DMS53 treated with DMSO at 0.1 percent for 48 hours (cell line): Measurements from ENCODE around the gene ZNF385D.

Experiments used
- DNase-seq: peaks from one replicate; lab custom pipeline; 2025; ENCODE audit not compliant: unreplicated experiment; lab: John Stamatoyannopoulos, UW

ZNF385D gene

DNA sequence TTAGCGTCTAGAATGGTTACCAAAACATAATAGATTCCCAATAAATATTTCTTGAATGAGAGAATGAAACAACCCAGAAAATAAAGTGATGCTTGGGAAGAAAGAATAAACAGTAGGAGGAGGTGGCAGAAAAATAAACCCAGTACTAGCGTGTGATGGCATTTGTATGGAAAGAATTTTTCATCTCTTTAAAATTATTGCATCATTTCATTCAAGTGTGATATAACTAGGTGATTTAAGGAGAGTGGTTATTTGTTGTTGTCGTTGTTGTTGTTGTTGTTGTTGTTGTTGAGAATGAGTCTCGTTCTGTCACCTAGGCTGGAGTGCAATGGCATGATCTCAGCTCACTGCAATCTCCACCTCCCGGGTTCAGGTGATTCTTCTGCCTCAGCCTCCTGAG is 293.9 kb downstream of the ZNF385D start:
- no peak for DNase-seq

DNA sequence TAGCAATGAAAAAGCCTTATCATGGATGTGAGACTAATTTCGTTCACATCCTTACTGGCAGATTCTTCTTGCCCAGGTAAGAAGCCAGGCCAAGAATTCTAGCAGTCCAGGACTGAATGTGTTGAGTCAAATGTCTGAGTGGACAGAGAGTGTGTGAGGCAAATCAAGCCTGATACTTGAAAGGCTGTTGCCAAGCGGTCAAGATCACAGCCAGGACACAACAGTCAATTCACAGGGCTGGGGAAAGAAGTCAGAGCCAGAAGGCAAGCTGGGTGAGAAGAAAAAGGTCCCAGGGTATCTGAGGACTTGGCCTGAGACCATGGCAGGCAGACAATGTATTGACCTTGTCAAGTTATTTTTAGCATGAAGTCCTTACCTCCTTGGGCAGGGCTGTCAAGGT is 301.3 kb downstream of the ZNF385D start:
- no peak for DNase-seq

GRCh38 chr3:21447476-21448151 is 303.4 kb downstream of the ZNF385D start:
- no peak for DNase-seq

DNA sequence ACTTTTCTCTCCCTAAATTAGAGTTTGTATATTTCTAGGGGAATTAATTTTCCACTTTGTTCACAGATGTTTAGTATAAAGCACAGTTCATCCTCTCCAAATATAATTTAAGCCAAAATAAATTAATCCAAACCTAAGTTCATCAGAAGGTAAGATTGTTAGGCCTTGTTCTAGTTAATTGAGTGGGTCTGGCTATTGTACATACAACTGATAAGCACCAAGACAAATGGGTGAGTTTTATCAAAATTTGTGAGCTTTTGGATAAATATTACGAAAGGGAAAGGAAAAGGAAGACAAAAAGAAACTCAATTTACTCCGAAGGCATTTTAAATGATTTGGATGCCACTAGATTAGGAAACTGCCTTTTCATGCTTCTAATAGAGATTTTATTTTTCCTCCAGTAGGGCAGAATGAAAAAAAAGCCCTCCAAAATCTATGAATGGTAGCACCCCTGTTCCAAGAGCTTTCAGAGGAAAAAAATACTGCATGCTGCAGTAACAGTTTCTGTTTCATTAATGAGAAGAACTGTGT is 304.0 kb downstream of the ZNF385D start:
- DNase-seq = no peak

- DNase-seq = no peak
These were observed 305.0 kb downstream of the ZNF385D start for GRCh38 chr3:21446027-21446426.

DNA sequence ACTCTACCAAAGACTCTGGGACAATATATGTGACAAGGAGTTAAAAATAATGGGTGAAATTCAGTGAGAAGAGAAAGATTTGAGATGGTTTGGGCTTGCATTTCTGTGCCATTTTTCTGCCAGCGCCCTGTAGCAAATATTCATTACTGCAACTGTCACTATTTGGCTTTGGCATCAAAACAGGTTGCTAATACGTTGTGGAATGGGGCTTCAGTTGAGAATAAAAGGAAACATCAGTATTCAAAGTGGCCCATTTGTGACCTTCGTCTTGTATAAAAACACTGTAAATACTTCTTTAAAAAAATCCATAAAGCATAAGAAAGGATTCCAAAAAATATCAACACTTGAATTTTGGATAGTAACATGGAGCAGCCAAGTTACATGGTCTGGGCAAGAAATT is 309.2 kb downstream of the ZNF385D start:
- DNase-seq = no peak

DNA sequence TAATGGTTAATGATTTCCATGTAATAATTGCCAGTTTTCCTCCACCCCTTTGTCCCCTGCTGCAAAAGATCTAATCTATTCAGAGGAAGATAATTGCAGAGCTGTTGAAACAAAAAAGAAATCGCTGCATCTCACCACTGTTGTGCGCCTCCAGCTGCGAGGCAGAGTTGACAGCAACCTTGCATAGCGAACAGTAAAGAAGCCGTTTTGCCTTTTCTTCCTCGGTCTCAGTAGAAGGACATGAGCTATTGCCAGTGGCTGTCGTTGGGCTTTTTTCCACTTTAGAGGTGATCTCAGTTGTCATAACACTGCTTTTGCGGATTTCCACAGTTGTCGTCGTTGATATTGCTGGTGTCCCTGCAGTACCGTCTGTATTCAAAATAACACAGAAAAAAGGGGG is 314.2 kb downstream of the ZNF385D start:
- DNase-seq = no peak

- DNase-seq = no peak
These were observed 315.1 kb downstream of the ZNF385D start for GRCh38 chr3:21435871-21436270.

GRCh38 chr3:21434310-21434709 is 316.7 kb downstream of the ZNF385D start:
- DNase-seq = no peak

DNA sequence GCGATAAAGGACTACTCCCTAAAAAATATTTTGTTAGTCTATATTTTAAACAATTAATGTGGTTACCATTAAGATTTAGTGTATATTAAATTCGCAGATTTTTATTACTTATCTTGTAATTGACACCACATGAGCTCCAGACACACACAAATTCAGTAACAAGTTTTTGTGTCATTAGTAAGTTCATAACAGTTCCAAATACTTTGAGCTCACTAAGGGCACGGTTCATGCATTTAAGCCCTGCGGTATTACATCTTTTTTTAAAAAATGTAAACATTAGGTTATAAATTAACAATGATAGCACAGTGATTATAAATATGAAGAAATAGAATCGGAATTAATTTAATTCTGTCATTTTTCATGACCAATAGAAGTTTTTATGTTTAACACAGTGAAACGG is 317.3 kb downstream of the ZNF385D start:
- no peak for DNase-seq

DNA sequence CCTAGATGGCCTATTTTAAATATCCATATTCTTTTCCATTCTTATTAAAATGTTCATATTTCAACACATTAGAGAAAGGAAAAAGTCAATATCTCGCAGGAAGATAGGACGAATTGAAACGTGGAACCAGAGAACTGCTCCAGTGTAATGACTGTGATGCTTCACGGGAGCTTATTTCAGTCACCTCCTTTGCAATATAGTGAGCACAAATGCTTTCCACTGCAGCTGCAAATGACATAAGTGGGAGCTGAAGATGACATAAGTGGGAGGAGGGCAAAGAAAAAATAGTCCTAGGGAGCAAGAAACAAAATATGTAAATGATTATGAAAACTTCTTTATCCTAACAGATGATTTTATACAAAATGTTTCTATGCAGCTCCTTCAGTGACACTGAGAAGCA is 324.1 kb downstream of the ZNF385D start:
- no peak for DNase-seq

DNA sequence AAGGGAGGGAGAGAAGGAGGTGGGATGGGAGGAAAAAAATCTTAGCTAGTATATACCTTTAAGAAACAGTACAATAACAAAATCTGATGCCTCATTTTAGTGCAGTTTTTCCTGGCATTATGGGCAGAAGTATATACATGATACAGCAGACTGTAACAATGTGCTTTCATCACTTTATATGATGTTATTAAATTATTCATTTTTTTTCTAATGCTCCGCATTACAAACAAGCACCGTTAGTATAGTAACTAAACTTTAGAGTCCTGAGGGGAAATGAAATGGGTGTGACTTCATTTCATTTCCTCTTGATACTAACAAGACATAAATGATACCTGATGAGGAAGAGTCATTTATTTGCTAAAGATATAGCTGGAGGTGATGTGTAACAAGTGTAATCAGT is 325.3 kb downstream of the ZNF385D start:
- DNase-seq = no peak

- no peak for DNase-seq
These were observed 329.9 kb downstream of the ZNF385D start for GRCh38 chr3:21421096-21421495.

DNA sequence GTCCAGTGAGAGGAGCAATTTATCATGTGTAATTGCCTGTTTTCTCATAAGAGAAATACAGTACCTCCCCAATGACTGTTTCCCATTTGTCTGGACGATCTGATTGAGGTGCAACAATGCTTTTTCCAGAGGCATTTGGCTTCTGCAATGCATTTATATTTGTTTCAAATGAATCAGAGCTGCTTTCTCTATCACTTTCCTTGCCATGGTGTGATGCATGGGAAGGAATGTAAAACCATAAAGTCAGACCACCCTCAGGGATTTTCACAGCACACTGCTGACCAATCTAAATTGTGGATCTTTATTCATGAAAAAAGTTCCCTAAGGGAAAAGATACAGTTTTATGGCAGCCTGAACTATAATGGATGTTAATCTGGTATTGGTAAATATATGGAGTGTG is 333.0 kb downstream of the ZNF385D start:
- DNase-seq = no peak

GRCh38 chr3:21414506-21414905 is 336.5 kb downstream of the ZNF385D start:
- no peak for DNase-seq

DNA sequence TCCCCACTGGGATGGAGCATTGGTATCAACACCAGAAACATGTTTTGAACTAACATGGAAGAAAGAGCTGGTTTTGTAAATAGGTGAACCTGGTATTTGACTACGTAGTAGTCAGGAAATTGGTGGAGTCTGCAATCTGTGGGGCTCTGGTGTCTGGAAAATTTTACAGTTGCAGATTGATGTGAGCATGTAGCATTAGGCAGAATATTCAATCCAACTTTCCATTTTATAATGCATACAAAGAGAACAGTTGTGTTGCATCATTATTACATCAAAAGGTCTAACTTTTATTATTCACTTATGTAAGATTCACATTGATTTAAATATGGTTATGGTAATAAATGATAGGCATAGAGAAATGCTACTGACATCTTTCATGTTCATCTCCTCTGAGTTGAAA is 340.0 kb downstream of the ZNF385D start:
- DNase-seq = no peak

DNA sequence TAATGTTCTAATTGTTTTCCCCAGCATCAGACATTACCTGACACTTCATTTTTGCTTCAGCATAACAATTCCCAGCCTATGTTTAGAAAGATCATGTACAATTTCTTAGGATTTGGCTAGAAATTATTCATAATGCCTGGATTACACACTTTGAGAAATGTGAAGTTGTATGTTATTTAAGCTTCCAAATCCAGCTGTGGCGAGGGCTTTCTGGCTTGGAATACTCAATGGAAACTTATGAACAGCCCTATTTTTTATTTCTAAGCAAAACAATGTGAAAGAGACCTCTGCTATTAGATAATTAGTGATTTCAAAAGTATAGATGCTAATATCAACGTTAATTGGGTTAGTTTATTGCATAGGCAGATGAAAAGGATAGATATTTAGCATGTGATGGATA is 341.6 kb downstream of the ZNF385D start:
- no peak for DNase-seq

GRCh38 chr3:21407743-21408142 is 343.3 kb downstream of the ZNF385D start:
- DNase-seq = no peak

GRCh38 chr3:21405671-21406667 is 345.0 kb downstream of the ZNF385D start:
- DNase-seq = no peak

- DNase-seq = no peak
These were observed 352.5 kb downstream of the ZNF385D start for GRCh38 chr3:21398461-21398860.

DNA sequence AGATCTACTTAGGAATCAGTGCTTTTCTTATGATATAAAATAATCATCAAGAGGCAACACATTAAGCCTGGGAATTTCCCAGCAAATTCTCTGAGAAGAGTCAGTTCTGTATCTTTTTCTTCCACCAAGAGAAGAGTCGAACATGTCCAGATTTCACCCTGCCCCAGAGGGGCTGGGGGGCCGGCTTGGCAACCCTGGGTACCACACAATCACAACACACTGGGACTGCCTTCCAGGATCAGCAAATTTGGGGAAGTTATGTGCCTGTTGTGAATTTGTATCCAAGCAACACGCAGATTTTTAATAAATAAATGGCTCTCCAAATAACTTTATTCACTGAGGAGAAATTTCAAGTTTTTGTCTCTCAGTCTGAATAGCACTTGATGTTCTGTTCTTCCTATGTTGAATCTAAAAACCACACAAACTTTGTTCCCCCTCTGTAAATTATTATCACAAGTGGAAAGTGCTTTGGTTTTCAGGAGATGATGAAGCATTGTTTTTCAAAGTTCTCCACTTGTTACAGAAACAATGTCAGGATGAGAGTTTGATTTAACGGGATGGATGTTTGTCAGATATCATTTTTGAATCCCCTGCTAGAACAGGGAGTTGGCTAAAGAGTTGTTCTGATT is 357.2 kb downstream of the ZNF385D start:
- DNase-seq = no peak

- no peak for DNase-seq
These were observed 358.5 kb downstream of the ZNF385D start for GRCh38 chr3:21392526-21392925.
